Fibroblast of the aortic adventitia (primary cell): ENCODE measurements around the gene LCP1. TPM values are rescaled to one million over a fixed set of nuclear protein-coding genes. Genes with fewer than 3 reads are reported as not detected.

Experiments
- DNase-seq: peaks from one replicate; pipeline ENCODE4 v3.0.0-alpha.2; 2010; ENCODE audit warnings: low read depth
- H3K4me3 ChIP-seq: 2 replicates; pipeline ENCODE4 v1.5.1; 2011; ENCODE audit warnings: low read depth, mild to moderate bottlenecking, control low read depth, low read length, moderate library complexity
- total RNA-seq: library from RNA; depleted of rRNA; stranded (reverse); fragments of >200 nt; gene quantifications from 2 replicates; pipeline ENCODE4 v1.2.3, GENCODE V29; 2012; ENCODE audit warnings: low replicate concordance
- TF ChIP-seq, protein P1 (sequence below): IDR thresholded peaks from 2 replicates; pipeline ENCODE4 v1.5.1; 2011; ENCODE audit warnings: mild to moderate bottlenecking, low read length, control low read depth, inconsistent platforms; ENCODE audit not compliant: insufficient read depth

Gene LCP1
- total RNA-seq, 1 donor, result 0.99 TPM

GRCh38 chr13:46119883-46120614 lies 61.9 kb downstream of the LCP1 start:
- peak; percentile 43 for DNase-seq
- no peak overlapping the region for H3K4me3 ChIP-seq
- TF ChIP-seq, protein P1, sequence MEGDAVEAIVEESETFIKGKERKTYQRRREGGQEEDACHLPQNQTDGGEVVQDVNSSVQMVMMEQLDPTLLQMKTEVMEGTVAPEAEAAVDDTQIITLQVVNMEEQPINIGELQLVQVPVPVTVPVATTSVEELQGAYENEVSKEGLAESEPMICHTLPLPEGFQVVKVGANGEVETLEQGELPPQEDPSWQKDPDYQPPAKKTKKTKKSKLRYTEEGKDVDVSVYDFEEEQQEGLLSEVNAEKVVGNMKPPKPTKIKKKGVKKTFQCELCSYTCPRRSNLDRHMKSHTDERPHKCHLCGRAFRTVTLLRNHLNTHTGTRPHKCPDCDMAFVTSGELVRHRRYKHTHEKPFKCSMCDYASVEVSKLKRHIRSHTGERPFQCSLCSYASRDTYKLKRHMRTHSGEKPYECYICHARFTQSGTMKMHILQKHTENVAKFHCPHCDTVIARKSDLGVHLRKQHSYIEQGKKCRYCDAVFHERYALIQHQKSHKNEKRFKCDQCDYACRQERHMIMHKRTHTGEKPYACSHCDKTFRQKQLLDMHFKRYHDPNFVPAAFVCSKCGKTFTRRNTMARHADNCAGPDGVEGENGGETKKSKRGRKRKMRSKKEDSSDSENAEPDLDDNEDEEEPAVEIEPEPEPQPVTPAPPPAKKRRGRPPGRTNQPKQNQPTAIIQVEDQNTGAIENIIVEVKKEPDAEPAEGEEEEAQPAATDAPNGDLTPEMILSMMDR, result no peak

DNA sequence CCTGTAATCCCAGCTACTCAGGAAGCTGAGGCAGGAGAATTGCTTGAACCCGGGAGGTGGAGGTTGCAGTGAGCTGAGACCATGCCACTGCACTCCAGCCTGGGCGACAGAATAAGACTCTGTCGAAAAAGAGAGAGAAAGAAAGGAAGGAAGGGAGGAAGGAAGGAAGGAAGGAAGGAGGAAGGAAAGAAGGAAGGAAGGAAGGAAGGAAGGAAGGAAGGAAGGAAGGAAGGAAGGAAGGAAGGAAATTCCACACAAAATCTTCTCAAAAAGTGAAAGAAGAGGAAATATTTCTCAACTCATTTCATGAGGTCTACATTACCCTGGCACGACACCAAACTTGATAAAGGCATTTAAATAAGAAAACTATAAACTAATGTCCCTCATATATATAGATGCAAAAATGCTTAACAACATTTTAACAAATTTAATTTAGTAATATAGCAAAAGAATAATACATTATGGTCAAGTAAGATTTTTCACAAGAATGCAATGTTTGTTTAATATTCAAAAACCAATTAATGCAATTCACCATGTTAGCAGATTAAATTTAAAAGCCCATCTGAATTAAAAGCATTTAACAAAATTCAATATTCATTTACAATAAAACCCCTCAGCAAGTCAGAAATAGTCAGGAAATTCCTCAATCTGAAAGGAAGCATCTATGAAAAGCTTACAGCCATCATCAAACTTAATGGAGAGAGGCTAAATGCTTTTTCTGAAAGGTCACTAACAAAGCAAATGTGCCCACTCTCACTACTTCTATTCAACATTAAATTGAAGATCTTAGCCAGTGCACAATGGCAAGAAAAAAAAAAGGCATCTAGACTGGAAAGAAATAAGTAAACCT lies 65.1 kb downstream of the LCP1 start:
- DNase-seq, result no peak
- TF ChIP-seq, protein P1, result no peak
- no peak overlapping the region for H3K4me3 ChIP-seq

- DNase-seq, result no peak
- no peak overlapping the region for H3K4me3 ChIP-seq
- TF ChIP-seq, protein P1, result no peak
Measured at GRCh38 chr13:46114613-46115012, 67.4 kb downstream of the LCP1 start.

GRCh38 chr13:46113596-46113995 lies 68.4 kb downstream of the LCP1 start:
- DNase-seq, result no peak
- TF ChIP-seq, protein P1, result no peak

DNA sequence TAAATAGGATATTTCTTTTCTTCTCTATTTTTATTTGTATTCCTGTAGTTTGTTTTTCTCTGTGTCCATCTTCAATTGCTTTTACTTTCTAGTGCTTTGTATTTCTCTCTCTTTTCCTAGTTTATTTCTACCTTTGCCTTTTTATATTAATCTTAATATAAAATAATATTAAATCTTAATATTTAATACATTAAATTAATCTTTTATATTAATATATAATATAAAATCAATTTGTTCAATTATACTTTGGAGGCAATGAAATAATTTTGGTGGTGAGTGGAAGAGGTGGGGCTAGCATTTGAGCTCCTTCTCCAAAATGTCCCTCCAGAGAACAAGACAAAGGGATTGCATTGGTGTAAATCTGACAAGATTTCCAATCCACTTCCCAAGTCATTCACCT lies 70.8 kb downstream of the LCP1 start:
- DNase-seq, result no peak
- TF ChIP-seq, protein P1, result no peak
- no peak overlapping the region for H3K4me3 ChIP-seq

More at GRCh38 chr13:46113596-46113995, 68.4 kb downstream of the LCP1 start:
- H3K4me3 ChIP-seq, result no peak overlapping the region

GRCh38 chr13:46109451-46109850 lies 72.5 kb downstream of the LCP1 start:
- no peak for DNase-seq
- H3K4me3 ChIP-seq, result no peak overlapping the region
- TF ChIP-seq, protein P1, result no peak
